Aorta (tissue), 5 donors: ENCODE results near the gene ARHGEF37. TPM values are rescaled to one million over a fixed set of nuclear protein-coding genes. Genes with fewer than 3 reads are reported as not detected.

Source experiments
- ATAC-seq: fragments of 200-7000 bp; cut with Tn5 transposase; one replicate; pipeline ENCODE4 v1.9.1; 2022; ENCODE audit warnings: moderate library complexity; ENCODE audit not compliant: low FRiP score
- DNase-seq, 2 donors: peaks; one replicate each; pipeline ENCODE4 v3.0.0-alpha.2; 2020
- H3K27ac ChIP-seq, 2 donors: one replicate each; pipeline ENCODE4 v1.5.1; 2013; ENCODE audit warnings: low read length in 2 of 2, mild to moderate bottlenecking in 2 of 2, moderate library complexity in 2 of 2, control low read depth in 1 of 2, inconsistent platforms in 1 of 2, low read depth in 1 of 2
- H3K27me3 ChIP-seq, 2 donors: one replicate each; pipeline ENCODE4 v1.6.1; 2013; ENCODE audit warnings: control low read depth in 1 of 2, low read length in 1 of 2, mild to moderate bottlenecking in 1 of 2, moderate library complexity in 1 of 2; ENCODE audit not compliant: insufficient read depth in 2 of 2, control insufficient read depth in 1 of 2
- H3K36me3 ChIP-seq, 2 donors: one replicate each; pipeline ENCODE4 v1.6.1; 2013; ENCODE audit warnings: control low read depth in 1 of 2, low read length in 1 of 2, mild to moderate bottlenecking in 1 of 2; ENCODE audit not compliant: insufficient read depth in 2 of 2, control insufficient read depth in 1 of 2
- H3K4me1 ChIP-seq, 2 donors: one replicate each; pipeline ENCODE4 v1.6.1; 2013; ENCODE audit warnings: low read length in 2 of 2, control low read depth in 1 of 2, mild to moderate bottlenecking in 1 of 2, moderate library complexity in 1 of 2; ENCODE audit not compliant: insufficient read depth in 2 of 2, control insufficient read depth in 1 of 2
- H3K4me3 ChIP-seq, 2 donors: one replicate each; pipeline ENCODE4 v1.5.1; 2013; ENCODE audit warnings: low read length in 2 of 2, control low read depth in 1 of 2, mild to moderate bottlenecking in 1 of 2
- H3K9me3 ChIP-seq: one replicate; pipeline ENCODE4 v1.6.1; 2013; ENCODE audit warnings: mild to moderate bottlenecking, low read length; ENCODE audit not compliant: control insufficient read depth
- WGBS, 2 donors: extraction: QIAGEN DNeasy Blood & Tissue Kit; methylation state at CpG; one replicate each; pipeline ENCODE4 v1.1.7; 2013; 5-methylcytosine and 5-hydroxymethylcytosine counted together
- intact Hi-C, 2 donors: fragments of 100-400 bp; cut with DNase I; formaldehyde crosslinking; loops; one replicate each; pipeline versions ENCODE4 v1.14.2 to v1.15.0; 2022
- polyA plus RNA-seq, 2 donors: library from polyadenylated mRNA; stranded (reverse); fragments of 200-250 nt; gene quantifications; one replicate each; pipeline ENCODE4 v1.2.3, GENCODE V29; 2013
- total RNA-seq, 2 donors: library from RNA; stranded (reverse); fragmentation: NEBNext Ultra II Directional; extraction: Animal tissue kit (Norgen Biotek cat#: 25700); gene quantifications; one replicate each; pipeline ENCODE4 v1.2.1, GENCODE V29; 2021
- donor health status: healthy with polysubstance abuse.
- donor health status: Bipolar disorder and iron deficiency.
- donor health status: DM: no; HTN: no; CAD: no.
- donor health status: DM: no; HTN: no; CAD: no.
- donor health status: DM: yes; HTN: yes; CAD: no.

Gene ARHGEF37
- total and polyA plus RNA-seq, 4 donors: 2.7 to 18.0 (median 9.2) TPM

DNA sequence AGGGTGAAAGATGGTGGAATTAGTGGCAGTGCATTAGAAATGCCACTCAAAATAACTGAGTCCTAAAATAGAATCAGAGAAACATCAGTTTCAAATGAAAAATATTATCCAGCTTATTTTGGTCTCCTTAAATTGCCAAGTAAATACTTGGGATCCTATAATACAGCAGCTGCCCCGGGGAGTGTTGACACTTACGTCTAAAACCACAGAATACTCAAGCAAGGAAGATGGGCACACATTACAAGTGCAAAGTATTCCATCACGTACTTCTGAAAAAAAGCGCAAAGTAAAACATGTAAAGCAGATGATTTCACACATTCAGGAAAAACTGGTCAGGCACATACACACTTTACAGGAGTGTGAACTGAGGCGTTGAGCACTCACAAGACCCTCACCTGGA is 2.4 kb upstream of the ARHGEF37 start:
- ATAC-seq (no peak), DNase-seq (no peak)
- intact Hi-C loops: no loop called here
- Histone ChIP-seq H3K4me1 (peaks cover 0 to 6% of the 10 kb centered on the region in 2 donors), H3K4me3 (no peak overlapping the region), H3K36me3 (no peaks in the 10 kb centered on the region), H3K27me3 (no peaks in the 10 kb centered on the region), H3K9me3 (no peaks in the 10 kb centered on the region), H3K27ac (no peak overlapping the region)
- 31 to 37% methylated on average over 5 of the region's 5 CpGs for WGBS, 2 donors

- DNase-seq (no peak), ATAC-seq (no peak)
- intact Hi-C loops: loop anchor here in 1 of 2 donors (5.0 kb wide), 1 partner anchor 223 kb away; the partner anchor contains the start of gene PCYOX1L
- H3K36me3 ChIP-seq: no peaks in the 10 kb centered on the region
- H3K4me1 ChIP-seq: peaks cover 0 to 6% of the 10 kb centered on the region in 2 donors
- H3K27ac ChIP-seq: peak overlapping the region in 1 of 2 donors; percentile 49
- H3K4me3 ChIP-seq: peak overlapping the region in 1 of 2 donors; percentile 51
- no peaks in the 10 kb centered on the region for H3K9me3 ChIP-seq
- 36 to 38% methylated on average over 10 of the region's 10 CpGs for WGBS, 2 donors
- H3K27me3 ChIP-seq: no peaks in the 10 kb centered on the region
These were observed 498 bp upstream of the ARHGEF37 start for GRCh38 chr5:149580808-149581191.

DNA sequence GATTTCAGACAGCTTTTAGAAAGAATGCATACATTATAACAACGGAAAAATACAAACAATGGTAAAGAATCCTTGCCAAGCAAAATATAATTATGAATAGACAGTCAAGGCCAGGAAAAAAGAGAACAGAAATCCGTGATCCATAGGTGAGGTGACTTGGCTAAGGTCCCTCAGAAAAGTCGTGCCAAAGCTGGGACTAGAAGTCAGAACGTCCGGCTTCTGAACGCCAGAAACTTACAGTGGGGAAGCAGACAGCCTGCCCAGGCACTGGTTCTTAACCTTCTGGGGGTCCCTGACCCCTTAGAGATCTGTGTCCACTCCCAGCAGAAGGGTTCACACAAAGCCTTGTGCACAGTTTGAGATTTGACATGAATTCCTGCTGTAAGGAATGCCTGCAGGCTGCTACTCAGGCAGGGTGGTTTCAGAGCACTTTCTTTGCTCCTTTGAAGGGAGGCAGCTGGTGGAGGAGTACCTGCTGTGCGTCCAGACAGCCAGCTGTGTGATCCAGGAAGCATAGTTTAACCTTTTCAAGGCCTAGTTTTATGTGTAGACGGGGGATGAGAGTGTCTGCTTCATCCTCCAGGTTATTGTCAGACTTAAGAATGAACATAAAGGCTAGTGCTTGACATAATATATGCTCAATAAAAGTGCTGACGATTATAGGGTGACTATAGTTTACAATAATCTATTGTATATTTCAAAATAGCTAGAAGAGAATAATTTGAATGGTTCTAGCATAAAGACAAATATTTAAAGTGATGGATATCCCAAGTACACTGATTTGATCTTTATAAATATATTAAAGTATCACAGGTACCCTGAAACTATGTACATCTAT is 852 bp downstream of the ARHGEF37 start:
- Histone ChIP-seq H3K27me3 (no peaks in the 10 kb centered on the region), H3K27ac (peak overlapping the region in 1 of 2 donors; percentile 34), H3K4me1 (peaks cover 2 to 6% of the 10 kb centered on the region in 2 donors), H3K36me3 (no peaks in the 10 kb centered on the region), H3K9me3 (no peaks in the 10 kb centered on the region), H3K4me3 (peak overlapping the region; percentile 18 to 51)
- no peak for DNase-seq
- intact Hi-C loops: loop anchor here in 1 of 2 donors (5.0 kb wide), 1 partner anchor 225 kb away; the partner anchor contains the start of gene PCYOX1L
- WGBS, 2 donors: 23 to 25% methylated on average over 9 of the region's 9 CpGs
- no peak for ATAC-seq

- H3K4me1 ChIP-seq: peaks cover 2 to 6% of the 10 kb centered on the region in 2 donors
- ATAC-seq (peak; percentile 47), DNase-seq (no peak)
- intact Hi-C loops: loop anchor here in 1 of 2 donors (5.0 kb wide), 1 partner anchor 226 kb away; the partner anchor contains the start of gene PCYOX1L
- no peaks in the 10 kb centered on the region for H3K36me3 ChIP-seq
- no peak overlapping the region for H3K27ac ChIP-seq
- no peaks in the 10 kb centered on the region for H3K9me3 ChIP-seq
- 35 to 67% methylated on average over 1 of the region's 1 CpG for WGBS, 2 donors
- no peaks in the 10 kb centered on the region for H3K27me3 ChIP-seq
- no peak overlapping the region for H3K4me3 ChIP-seq
These were observed 2.1 kb downstream of the ARHGEF37 start for GRCh38 chr5:149583394-149583793.

DNA sequence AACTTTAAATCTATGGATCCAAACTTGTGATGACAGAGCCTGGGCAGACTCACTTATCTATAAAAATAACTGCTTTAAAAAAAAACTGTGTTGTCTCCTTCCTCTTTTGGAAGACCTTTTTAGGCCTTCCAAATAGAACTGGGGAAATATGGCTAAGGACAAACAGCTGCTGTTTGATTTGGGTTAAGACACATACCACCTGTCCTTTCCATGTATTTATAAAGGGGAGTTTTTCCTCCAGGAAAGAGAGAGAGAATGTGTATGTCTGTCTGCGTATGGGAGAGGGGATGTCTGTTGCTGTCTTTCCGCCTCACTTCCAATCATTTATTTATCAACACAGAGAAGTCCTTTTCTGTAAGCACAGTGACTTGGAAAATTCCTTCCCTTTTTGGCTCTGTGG is 2.8 kb downstream of the ARHGEF37 start:
- H3K36me3 ChIP-seq: no peaks in the 10 kb centered on the region
- WGBS, 2 donors: 63 to 87% methylated on average over 2 of the region's 2 CpGs
- no peak for DNase-seq
- ATAC-seq: no peak
- no peaks in the 10 kb centered on the region for H3K9me3 ChIP-seq
- no peak overlapping the region for H3K4me3 ChIP-seq
- H3K27ac ChIP-seq: no peak overlapping the region
- H3K27me3 ChIP-seq: no peaks in the 10 kb centered on the region
- H3K4me1 ChIP-seq: peaks cover 2 to 5% of the 10 kb centered on the region in 2 donors
- intact Hi-C loops: loop anchor here in 1 of 2 donors (2.0 to 5.0 kb wide), 2 partner anchors 35 to 227 kb away; partner anchors contain the start of gene PCYOX1L

DNA sequence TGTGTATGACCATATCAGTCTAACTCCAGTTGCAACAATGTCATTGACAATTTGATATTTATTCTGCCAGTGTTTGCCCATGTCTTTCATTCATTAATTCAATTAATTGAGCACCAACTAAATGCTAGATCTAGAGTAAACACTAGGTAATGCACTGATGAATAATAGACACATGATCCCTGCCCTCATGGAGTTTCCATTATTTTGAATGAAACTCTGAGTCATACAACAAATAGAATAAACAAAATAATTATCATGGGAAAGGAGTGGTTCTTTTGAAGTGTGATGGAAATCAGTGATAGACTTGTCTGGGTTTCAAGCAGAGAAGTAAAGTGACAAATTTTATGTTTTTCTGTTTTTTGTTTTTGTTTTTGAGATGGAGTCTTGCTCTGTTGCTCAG is 4.6 kb downstream of the ARHGEF37 start:
- Histone ChIP-seq H3K27ac (no peak overlapping the region), H3K9me3 (no peaks in the 10 kb centered on the region), H3K4me1 (peaks cover 2 to 5% of the 10 kb centered on the region in 2 donors), H3K4me3 (no peak overlapping the region), H3K27me3 (no peaks in the 10 kb centered on the region), H3K36me3 (no peaks in the 10 kb centered on the region)
- intact Hi-C loops: loop anchor here in 1 of 2 donors (2.0 kb wide), 1 partner anchor 33 kb away; no protein-coding TSS in a partner anchor
- ATAC-seq (no peak), DNase-seq (no peak)

GRCh38 chr5:149586708-149587318 is 5.5 kb downstream of the ARHGEF37 start:
- H3K27me3 ChIP-seq: no peaks in the 10 kb centered on the region
- no peak overlapping the region for H3K27ac ChIP-seq
- no peak overlapping the region for H3K4me3 ChIP-seq
- DNase-seq (no peak), ATAC-seq (no peak)
- H3K4me1 ChIP-seq: peaks cover 2 to 5% of the 10 kb centered on the region in 2 donors
- H3K9me3 ChIP-seq: no peaks in the 10 kb centered on the region
- intact Hi-C loops: no loop called here
- WGBS, 2 donors: 65 to 71% methylated on average over 1 of the region's 1 CpG
- no peaks in the 10 kb centered on the region for H3K36me3 ChIP-seq

GRCh38 chr5:149588936-149589335 is 7.6 kb downstream of the ARHGEF37 start:
- 95 to 97% methylated on average over 1 of the region's 1 CpG for WGBS, 2 donors
- intact Hi-C loops: no loop called here
- H3K36me3 ChIP-seq: no peaks in the 10 kb centered on the region
- H3K9me3 ChIP-seq: no peaks in the 10 kb centered on the region
- H3K27me3 ChIP-seq: no peaks in the 10 kb centered on the region
- DNase-seq: no peak
- ATAC-seq: no peak
- peaks cover 2% of the 10 kb centered on the region in 2 donors for H3K4me1 ChIP-seq
- H3K4me3 ChIP-seq: no peak overlapping the region
- no peak overlapping the region for H3K27ac ChIP-seq
